HS-27A (cell line): ENCODE measurements around the gene NENF.
"Not testable (repeated sequence)": the region's sequence is repeated elsewhere in the genome, so short reads cannot be mapped to it uniquely, and the experiment has no call there.

Source experiments
- DNase-seq: peaks from one replicate; pipeline ENCODE4 v3.0.0-alpha.2; 2012; ENCODE audit warnings: low read depth, missing footprints

Gene NENF

GRCh38 chr1:212460376-212460775 lies 27.7 kb downstream of the NENF start:
- DNase-seq: no peak

- no peak for DNase-seq
Observed at GRCh38 chr1:212461916-212462660, 29.4 kb downstream of the NENF start.

DNA sequence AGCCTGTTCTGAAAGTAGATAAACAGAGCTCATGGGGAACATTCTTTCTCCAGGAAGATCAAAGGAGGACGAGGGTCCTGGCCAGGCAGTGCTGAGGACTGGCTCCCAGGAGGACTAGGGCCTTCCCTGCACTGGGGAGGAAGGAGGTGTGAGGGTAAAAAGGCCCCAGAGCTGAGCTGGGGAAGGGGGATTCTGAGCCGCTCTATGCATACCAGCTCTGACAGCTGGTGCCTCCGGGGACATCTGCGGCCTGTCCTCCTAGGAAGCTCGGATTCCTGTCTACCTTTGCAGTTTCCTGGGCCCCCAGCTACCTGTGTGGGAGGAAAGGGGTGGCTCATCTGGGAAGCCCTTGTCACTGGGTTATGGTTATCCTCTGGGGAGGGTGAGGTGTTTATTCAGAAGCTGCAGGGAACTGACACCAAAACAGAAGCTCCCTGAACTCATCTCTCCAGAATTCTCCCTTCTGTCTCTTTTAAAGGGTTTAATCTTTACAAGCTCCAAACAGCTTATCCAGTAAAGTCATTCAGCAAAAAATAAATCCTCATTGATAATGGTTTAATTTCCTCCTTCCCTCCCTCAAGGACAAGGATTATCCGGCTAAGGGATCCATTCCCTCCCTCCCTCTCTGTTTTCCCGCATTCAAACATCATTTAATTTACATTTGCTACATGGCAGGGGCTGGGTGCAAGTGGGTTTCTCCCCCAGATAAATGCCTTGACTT lies 31.0 kb downstream of the NENF start:
- DNase-seq: no peak

DNA sequence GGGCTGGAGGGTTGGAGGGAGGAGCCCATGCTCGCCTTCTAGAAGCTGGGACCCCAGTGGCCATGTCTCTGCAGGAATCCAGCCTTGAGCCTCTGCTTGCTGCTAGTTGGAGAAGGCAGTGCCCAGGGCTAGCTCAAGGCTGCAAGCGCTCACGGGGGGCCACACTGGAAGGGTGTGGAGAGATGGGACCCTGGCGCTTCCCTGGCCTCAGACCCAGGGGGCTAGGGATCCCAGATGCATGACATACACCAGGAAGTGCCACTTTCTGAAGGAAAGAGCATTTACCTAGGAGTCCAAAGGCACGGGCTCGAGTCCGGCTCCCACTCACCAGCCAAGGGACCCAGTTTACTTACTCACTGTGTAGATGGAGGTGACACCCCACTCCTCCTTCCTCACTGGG lies 32.6 kb downstream of the NENF start:
- DNase-seq: no peak

GRCh38 chr1:212466437-212466836 lies 33.7 kb downstream of the NENF start:
- DNase-seq: no peak

- DNase-seq: no peak
Observed at GRCh38 chr1:212466898-212467650, 34.4 kb downstream of the NENF start.

DNA sequence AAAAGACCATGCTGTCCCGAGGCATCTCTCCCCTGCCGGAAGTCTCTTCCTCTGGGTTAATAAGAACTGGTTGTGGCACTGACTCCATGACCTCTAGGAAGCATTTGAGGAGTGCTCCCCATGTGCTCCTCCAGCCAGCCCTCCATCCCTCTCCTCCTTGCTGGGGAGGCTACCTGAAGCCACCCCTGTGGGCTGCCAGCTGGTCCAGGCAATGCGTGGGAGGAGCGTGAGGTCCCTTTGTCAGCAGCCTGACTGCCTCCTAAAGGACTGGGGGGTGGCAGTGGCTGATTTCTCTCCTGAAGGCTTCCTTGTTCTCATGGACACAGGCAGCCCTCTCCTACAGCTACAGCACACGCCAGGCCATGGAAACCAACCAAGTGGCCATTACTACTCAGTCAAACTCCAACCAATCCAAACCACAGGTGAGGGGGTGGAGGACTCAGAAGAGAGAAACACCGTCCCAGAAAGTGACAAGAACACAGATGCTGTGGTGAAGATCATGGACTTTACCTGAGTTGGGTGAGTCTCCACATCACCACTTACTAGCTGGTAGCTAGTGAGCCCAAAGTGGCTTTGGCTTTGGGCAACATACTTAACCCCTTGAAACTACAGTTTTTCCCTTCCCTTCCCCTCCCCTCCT lies 35.2 kb downstream of the NENF start:
- no peak for DNase-seq

DNA sequence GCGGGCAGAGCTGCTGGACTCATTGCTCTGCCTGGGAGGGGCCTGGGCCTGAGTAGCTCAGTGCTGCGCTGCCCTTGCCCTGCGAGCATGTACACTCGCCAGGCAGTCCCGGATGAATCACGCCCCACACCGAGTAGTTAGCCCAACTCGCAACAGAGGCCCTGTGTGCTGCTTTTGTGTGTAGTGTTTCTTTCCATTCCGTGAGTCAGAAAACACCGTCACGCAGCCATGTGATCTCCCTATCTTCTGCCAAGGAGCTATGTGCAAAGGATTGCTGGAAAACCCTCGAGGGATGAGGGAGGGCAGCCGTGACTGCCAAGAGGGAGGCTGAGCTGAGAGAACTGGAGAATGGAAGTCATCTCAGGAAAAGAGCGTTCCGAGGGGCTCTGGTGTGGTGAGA lies 37.3 kb downstream of the NENF start:
- no peak for DNase-seq

DNA sequence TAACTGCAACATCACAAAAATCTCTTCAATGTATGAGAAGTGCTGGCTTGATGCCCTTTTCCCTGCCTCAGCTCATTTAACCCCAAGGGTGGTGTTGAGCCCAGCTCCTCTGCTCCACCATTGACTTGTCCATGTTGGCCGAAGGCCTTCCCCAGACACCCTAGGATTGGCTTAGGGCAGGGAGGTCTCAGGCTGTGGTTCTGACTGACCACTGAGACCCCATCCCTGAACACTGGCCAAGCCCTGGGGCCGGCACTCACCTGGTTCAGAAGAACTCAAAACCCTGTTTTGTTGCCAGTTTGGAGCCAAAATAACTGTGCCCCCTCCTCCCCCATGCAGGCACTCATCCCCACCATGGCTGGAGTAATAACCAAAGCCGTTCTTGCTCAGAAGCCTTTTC lies 38.6 kb downstream of the NENF start:
- no peak for DNase-seq

DNA sequence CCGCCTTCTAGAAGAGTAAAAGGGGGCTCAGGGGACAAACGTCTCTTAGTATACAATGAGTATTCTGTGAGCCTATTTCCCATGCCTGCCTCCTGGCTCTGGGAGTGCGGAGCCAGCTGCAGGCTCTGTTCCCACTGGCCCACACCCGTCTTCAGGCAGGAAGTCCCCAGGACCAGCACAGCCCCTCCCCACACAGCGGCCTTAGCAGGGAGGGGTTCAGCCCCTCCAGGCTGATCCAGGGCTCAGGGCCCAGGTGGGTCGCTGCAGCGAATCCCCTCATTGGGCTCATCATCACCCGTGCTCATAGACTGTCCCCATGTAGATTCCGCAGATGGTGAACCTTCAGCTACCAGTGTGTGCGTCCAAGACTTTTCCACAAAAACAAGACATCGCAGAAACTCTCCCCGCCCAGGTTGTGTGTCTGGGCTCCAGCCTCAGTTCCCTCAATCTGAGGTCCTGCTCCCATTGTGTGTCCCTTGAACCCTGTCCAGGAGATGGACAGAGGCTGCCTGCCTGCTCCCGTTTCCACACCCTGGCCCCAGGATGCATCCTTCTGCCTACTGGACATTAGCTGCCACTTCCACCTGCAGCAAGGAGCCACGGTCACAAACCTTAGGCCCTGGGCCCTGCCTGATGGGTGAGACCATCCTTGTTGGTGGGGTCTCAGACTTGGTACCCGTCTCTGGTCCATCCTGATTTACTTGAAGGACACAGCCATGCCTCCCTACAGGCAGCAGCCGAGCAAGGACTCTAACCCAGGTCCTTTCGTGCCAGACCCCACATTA lies 39.4 kb downstream of the NENF start:
- no peak for DNase-seq

- DNase-seq: no peak
Observed at GRCh38 chr1:212473729-212474128, 41.0 kb downstream of the NENF start.

DNA sequence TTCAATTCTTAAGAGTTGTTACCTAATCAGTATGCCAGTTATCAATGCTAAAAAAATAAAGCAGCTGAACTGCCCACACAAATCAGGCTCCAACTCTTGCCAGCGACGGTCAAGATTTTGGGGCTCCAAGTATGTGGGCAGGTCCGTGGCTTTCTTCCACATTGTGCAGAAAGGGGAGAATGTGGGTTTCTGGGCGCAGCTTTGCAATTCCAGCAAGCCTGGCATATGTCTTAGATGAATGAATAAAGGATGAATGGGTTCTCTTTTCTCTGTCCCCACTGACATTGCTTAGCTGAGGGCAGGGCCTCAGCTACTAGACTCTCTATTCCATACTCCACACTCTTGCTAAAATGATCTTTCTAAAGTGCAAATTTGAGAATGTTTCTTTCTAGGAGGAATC lies 42.4 kb downstream of the NENF start:
- no peak for DNase-seq

DNA sequence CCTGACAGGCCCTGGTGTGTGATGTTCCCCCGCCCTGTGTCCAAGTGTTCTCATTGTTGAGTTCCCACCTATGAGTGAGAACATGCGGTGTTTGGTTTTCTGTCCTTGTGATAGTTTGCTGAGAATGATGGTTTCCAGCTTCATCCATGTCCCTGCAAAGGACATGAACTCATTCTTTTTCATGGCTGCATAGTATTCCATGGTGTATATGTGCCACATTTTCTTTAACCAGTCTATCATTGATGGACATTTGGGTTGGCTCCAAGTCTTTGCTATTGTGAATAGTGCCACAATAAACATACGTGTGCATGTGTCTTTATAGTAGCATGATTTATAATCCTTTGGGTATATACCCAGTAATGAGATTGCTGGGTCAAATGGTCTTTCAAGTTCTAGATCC lies 43.1 kb downstream of the NENF start:
- not testable (repeated sequence) for DNase-seq

DNA sequence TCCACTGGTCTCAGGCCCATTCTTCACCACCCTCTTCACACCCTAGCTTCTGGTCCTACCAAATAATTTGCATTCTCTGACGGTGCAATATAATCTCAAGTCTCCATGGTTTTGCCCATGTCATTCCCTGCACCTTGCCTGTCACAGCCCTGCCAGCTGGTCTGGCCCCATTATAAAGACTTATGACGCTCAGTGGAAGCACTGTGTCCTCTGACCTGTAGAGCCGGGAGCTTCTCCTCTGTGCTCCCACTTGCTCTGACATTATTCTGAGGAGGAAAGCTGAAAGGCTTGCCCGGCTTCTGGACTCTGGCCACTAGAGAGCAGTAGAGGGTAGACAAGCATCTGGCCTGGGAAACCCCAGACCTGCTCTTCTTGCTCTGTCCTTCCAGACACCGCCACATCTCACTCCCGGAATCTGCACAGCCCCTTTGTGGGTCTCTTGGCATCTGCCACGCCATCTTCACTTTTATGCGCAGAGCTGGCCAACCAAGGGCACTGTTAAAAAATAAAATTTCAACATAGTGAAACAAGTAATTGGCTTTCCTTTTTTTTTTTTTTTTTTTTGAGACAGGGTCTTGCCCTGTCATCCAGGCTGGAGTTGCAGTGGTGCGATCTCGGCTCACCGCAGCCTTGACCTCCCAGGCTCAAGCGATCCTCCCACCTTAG lies 44.4 kb downstream of the NENF start:
- no peak for DNase-seq

- DNase-seq: no peak
Observed at GRCh38 chr1:212477680-212478466, 45.2 kb downstream of the NENF start.

DNA sequence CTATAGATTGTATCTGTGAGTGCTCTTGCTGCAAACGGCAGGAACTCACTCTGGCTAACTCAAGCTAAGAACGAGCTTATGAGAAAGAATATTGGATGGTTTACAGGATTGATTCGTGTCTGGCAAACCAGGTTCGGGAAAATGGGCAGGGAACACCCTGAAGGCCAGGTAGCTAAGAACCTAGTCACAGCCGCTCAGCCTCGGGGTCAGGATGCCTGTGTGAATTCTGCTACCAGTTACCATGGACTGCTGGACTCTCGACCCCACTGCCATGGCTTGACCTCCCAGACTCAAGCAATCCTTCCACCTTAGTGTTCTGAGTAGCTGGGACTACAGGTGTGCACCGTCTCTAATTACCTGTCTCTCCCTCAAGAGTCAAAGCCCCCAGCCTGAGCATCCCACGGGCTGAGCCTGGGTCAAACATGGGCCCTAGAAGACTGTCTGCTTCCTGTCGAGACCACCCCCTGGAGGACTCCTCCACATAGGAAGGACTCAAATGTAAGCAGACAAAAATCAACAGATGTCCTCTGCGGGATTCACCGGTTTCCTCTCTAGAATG lies 45.8 kb downstream of the NENF start:
- DNase-seq: no peak

DNA sequence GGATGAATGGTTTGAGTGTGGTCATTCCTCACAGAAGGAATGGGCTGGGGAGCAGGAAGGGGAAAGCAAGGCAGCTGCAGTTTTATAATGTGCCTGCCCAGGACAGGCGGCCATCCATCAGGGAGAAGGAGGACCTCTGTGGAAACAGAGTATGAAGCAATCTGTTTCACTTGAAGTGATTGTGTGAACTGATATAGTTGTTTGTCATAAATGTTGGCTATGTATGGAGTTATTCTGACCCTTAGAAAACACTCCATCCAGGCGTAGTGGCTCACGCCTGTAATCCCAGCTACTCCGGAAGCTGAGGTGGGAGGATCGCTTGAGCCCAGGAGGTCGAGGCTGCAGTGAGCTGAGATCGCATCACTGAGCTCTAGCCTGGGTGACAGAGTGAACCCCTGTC lies 46.5 kb downstream of the NENF start:
- DNase-seq: no peak

DNA sequence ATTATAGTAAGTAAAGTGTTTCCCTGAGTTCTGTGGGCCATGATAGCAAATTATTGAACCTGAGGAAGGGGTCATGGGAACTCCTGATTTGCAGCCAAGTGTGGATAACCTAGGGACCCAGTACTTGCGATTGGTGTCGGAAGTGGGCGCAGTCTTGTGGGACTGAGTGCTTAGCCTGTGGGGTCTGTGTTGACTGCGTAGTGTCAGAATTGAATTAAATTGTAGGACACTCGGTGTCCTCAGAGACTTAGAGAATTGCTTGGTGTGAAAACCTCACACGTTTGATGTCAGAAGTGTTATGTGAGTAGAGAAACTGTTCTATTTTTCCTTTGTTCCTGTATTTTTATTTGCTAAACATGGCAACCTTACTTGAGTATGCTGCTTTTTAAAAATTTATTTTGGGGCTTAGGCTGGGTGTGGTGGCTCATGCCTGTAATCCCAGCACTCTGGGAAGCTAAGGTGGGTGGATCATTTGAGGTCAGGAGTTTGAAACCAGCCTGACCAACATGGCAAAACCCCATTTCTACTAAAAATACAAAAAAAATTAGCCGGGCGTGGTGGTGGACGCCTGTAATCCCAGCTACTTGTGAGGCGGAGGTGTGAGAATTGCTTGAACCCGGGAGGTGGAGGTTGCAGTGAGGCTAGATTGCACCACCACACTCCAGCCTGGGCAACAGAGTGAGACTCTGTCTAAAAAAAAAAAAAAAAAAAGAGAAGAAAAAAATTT lies 48.2 kb downstream of the NENF start:
- DNase-seq: not testable (repeated sequence)

DNA sequence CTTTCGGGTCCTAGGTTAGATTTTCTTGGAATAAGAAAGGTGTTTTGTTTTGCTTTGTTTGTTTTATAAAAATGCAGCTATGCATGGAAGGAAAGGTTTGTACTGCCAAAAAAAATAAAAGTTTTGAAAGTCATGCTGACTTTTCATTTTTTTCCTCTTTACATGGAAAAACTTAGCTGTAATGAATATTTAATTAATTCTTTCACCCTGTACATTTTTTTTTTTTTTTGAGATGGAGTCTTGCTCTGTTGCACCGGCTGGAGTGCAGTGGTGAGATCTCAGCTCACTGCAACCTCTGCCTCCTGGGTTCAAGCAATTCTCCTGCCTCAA lies 48.7 kb downstream of the NENF start:
- no peak for DNase-seq
